ENCODE results near the gene UEVLD.

The UEVLD gene

GRCh38 chr11:18495271-18495670 is 93.3 kb downstream of the UEVLD start:
- no peak for DNase-seq

GRCh38 chr11:18493310-18493709 is 95.2 kb downstream of the UEVLD start:
- no peak for DNase-seq

- DNase-seq: peak; percentile 9
Measured at GRCh38 chr11:18492888-18493287, 95.6 kb downstream of the UEVLD start.

GRCh38 chr11:18491924-18492323 is 96.6 kb downstream of the UEVLD start:
- DNase-seq: no peak

- DNase-seq: no peak
Measured at GRCh38 chr11:18490736-18491485, 97.6 kb downstream of the UEVLD start.

- no peak for DNase-seq
Measured at GRCh38 chr11:18490319-18490718, 98.2 kb downstream of the UEVLD start.

- DNase-seq: no peak
Measured at GRCh38 chr11:18485913-18486528, 102.5 kb downstream of the UEVLD start.

Data from NCI-H510A treated with DMSO at 0.1 percent for 48 hours (cell line).